ENCODE measurements around the gene SMYD3.

The SMYD3 gene

DNA sequence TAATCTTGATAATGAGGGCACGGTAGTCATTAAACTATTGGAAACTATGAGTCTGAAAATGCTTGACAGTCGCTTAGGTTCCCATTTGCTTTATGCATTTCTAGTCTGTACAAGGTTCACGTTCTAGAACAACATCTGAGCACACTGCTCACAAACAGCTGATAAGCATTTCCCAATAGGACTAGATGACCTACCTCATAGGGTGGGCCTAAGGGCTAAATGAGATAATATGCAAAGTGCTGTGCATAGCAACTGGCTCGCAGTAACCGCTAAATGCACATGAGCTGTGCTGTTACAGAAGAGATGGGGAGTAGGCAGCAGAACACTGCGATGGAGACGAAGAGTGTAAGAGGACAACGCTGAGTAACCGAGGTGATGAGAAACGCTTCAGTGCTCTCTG lies 628.0 kb downstream of the SMYD3 start:
- no peak for DNase-seq

DNA sequence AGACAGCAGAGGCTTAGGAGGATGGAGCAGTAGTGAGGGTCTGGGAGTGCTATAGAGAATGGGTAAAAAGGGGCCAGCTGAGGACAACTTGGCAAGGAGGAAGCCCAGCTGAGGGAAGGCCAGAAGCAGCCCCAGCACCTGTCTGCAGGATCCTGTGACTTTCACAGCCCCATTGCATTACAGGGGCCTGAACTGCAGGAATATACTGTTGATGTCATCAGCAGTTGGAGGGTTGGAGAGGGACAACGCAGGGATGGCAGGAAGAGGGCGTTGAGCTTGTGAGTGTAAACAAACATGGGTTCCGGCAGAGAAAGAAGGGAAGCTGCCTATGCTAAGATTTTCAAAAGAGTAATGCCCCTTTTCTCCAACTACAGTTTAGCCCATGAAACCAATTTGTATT lies 628.5 kb downstream of the SMYD3 start:
- no peak for DNase-seq

DNA sequence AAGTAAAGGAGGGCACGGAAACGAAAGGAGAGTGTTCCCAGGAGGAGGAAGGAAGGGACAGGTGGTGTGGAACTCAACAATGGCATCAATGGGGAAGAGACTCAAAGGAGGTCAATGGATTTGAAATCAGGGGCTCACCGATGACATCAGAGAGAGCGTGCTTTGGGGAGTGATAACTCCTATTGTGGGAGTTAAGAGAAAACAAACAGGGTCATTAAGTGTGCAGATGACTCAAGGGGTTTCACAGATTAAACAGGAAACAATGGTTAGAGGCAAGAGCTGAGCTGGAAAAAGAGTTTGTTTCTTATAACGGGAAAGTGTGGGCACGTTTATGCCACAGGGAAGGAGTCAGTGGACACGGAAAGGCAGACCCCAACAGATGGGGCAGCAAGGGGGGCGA lies 629.1 kb downstream of the SMYD3 start:
- no peak for DNase-seq

DNA sequence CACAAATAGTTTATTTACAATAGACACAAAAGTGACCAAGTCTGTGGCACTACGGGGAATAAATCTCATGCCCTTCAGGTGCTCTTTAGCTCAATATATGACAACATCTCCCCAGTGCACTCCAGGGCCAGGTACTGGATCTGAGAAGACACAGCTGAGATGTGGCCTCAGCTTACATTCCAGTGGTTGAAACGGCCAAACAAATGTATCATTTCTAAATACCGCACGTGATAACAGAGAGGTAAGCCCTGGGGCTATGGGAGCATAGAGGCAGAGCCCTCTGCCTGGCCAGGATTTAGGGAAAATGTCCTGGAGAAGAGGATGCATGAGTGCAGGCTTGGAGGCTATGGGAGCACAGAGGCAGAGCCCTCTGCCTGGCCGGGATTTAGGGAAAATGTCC lies 630.5 kb downstream of the SMYD3 start:
- DNase-seq: no peak

DNA sequence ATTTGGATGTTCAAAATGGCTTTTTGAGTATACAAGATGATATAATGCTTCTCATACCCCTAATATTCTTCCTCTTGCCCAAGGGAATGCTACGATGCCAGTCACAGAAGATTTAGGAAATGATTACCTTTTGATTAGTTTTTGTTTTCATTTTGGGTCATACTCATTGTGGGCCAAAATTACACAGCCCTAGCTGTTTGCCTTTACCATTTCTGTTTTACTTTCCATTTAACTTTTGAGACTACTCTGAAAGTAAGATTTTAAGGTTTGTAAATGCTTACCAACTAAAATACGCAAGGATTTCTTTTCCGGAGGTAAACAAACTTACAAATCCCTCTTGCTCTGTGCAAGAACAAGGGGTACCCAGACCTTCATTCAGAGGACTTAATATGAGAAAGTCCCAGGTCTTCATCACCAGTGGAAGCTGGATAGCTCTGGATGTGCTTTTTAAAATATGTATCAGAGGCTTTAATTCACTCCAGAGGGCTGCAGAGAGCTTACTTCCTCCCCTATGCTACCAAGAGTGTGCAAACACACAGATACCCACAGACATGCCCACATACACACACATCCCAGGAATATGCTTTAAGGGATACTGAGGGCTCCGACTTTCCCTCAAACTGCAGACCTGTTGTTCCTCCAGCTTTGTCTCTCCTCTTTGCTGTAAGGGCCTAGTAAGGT lies 631.4 kb downstream of the SMYD3 start:
- DNase-seq: no peak

DNA sequence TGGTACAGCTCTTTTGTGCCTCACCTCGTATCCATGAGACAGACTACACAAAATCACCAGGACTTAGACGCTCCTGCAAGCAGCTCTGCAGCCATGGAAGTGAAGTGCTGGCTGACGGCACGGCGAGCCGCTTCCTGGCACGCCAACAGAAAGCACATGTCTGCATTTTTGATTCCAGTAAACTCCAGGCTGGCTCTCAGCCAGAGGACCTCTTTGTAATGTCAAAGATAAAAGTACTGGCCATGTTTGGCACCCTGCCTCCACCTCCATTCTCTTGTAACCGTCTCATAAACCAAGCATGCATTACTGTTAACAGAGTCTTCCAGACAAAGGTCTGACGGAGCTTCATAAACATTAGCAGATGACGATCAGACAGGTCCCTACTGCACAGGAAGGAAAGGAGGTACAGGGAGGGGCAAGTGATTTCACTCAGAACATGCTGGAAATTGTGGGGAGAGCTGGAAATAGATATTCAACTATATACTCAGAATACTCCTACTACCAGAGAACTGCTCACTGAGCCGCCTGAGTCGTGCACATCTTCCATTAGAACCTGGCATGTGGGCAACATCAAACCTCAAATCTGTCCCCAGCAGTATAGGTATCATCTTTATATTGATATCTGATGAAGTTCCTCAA lies 632.0 kb downstream of the SMYD3 start:
- DNase-seq: peak; percentile 90

DNA sequence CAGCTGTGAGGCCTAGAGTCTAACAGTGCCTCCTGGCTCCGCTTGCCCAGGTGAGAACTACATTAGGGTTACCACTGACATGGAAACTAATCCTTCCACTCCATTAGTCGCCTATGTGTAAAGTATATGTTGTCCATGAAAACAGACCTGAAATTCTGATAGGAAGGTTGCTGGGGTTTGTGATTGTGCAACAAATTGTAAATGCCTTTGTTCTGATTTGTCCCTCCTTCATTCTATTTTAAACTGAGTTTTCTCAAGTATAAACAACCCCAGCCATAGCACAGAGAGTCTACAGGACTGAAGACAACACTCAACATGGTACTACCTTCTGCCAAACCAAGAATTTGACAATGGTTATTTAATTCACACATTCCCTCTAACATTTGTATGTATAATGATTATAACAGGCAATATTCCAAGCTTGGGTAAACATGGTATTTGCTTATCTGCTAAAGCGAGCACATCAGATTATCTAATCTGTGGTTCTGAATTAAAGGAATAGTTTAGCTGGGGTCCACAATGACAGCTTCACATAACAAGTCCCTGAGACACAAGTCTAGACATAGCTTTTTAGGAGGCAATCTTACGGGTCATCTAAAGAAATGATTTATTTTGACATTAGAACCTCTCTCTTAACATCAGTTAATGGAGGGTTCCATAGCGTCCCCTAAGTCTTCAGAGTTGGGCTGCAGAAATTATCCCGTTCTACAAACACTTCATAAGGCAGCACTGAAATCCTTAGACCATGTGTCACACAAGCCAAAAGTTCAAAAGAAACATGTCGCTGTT lies 633.0 kb downstream of the SMYD3 start:
- peak; percentile 45 for DNase-seq

DNA sequence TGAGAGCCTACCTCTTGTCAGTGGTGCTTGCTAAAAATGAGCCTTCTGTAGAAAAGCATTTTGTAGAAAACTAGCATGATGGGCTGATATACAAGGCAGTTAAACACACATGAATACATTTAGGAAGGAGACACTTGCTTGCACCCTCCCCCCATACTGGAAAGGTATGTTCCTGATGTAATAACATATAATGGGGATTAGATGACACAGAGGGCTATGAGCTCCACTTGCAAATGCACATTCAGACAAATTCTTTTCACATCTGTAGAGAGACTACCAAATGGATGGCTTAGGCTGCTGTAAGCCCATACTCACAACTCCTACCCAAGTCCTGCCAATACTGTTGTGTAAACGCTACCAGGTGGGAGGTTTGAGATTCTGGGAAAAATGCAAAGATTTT lies 634.0 kb downstream of the SMYD3 start:
- DNase-seq: no peak

DNA sequence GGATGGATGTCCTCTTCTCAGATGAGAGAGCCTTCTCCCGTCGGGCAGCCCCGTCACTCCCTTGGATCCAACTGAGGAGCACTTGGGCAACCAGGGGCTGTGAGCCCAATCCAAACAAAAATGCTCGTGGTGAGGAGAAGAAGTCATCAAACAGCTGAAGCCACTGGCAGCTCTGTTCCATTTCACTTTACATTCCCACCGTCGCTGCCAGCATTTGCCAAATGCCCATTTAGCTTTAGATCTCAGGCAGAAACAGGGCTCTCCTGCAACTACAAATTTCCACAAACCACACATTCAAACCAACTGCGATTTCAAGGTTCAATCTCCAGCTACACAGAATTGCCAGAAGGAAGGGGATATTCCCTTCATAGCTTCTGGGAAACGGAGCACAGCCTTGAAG lies 634.6 kb downstream of the SMYD3 start:
- no peak for DNase-seq

DNA sequence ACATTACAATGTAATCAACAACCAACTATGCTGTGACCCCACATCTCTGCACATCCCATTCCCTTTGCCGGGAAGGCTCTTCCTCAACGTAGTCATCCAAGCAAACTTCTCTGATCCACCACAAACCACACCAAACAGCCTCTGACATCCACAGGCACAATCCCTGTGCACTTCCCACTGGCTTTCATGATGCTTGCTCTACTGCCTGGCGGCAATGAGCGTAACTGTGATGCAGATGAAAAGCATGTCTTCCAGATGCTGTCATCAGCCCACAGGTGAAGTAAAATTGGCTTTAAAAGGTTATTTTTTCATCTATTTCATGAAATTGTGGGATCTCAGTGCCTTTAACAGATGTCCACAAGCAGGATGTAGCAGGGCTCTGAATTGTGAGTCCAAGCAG lies 635.2 kb downstream of the SMYD3 start:
- DNase-seq: no peak

DNA sequence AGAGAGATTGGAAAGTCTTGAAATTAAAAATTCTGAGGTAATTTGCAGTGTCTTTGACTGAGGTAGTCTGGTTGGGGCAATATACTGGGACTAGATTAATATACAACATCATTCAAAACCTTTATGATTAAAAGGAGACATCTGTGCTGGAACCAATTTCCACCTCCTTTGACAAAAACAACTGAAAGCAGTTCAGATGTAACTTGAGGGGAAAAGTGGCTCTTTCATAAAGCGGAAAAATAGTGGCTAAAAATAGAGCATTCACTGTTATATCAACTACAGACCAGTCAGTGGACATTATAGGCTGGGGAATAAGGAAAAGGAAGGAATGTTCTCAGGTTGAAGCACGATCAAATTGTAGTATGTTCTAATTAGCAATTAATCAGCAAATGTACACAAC lies 635.9 kb downstream of the SMYD3 start:
- DNase-seq: no peak

DNA sequence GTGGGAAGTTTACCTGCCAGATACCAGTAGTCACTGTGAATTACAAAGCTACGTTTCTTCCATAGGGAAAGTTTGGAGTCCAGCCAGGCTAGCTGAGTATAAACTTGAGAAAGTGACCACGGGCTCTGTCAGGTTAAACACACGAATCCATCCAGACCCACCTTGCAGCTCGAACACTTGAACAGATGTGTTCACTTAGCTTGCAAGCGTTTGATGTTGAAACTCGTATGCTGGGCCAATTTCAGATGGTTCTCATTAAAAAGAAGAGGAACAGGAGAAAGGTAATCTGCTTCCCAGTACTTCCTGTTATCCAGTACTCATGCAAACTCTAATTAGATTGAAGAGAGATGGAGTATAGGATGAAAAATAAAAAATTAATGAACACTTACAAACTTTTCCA lies 636.4 kb downstream of the SMYD3 start:
- DNase-seq: no peak

DNA sequence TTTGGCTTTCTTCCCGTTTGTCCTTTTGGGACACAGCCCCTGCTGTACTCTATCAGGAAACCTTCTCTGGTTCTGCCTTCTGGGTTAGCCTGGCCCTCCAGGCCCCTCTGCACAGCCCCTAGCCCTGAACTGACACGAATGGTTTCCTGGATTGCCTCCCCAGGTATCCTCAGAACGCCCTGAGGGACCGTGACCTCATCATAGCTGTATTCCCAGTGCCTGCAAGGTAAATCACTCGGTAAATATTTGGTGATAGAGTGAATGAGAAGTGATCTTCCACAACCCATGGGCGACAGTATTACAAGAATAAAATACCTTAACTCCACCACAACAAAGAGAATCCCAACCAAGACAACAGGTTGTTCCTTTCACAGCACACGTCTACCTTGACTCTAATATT lies 637.2 kb downstream of the SMYD3 start:
- DNase-seq: no peak

DNA sequence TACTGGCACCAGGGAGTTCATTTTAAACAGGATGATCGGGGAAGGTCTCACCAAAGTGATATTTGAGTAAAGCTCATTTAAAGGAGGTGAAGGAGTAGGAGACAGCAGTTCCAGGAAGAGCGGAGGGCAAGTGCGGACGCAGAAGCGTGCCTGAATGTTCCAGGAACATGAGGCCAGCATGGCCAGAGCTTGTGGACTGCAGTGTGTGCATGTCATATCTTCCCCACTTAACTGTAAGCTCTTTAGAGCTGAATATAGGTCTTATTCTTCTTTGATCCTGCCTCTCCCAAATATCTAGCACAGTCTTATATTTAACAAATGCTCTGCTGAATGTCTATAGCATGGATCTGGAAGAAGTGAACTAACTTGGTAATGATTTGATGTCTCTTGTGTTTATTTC lies 639.3 kb downstream of the SMYD3 start:
- no peak for DNase-seq

DNA sequence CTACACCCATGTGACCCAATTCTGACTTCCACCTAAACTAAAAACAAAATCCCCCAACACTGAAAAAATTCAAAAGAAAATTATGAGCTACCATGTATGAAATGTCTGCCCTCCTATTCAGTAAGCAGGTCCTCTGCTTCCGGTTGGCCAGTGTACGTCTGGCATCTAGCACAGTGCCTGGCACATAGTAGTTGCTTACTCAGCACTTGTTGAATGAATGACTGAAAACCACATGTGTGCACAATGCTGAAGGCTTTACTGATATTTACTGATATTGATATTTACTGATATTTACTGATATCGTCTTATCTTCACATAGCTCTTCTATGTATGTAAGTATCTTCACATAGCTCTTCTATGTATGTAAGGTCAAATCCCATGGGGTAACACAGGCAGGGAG lies 642.2 kb downstream of the SMYD3 start:
- DNase-seq: no peak

DNA sequence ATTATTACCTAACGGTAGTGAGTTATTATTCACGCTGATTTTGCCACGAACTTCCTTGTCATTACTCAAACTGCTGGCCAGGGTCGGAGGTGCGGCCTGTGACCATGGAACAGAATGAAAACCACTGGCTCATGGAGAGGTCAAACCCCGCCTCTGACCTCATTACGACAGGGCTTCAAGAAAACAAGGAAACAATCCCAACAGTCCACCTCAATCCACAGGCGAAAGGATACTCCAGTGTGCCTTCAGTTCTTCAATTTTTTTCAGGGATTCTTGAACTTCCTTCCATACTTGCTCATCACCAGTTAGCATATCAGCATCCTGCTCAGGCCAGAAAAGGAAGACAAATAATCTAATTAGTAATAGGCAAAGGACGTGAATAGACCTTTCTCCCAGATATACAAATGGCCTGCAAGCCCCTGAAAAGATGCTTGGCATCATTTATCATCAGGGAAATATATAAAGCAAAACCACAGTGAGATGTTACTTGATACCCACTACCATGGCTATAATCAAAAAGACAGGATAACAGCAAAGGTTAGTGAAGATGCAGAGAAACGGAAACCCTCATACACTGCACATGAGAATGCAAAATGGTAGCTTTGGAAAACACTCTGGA lies 643.4 kb downstream of the SMYD3 start:
- no peak for DNase-seq

DNA sequence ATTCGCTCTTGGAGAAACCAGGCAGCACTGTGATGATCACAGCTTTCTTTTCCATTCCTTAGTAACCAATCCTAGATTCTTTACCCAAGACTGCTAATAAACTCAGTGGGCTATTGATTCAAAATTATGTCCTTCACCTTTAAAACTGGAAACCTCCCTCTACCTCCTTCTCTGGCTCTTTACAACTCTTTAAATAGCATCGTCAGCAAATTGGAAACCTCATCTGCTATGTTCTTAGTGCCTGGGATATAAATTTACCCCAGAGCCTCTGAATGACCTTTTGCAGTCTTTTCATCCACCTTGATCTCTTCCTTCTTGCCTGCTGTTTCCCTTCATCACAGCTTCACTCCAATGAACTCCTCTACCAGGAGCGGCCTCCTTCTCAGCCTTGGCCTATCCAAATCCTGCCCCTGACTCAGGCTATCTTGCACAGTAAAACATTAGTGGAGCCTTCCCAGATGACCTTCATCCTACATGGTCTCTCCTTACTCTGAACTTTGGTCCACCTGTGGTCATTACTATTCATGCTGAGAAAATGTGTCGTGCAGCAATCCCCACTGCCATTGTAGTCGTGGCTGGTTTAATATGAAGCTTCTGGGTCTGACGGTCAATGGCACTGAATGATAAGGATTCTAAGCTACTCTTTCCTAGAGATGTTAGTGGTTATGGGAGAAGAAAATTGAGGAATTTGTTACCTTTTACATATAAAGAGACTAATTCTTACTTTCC lies 644.1 kb downstream of the SMYD3 start:
- no peak for DNase-seq

DNA sequence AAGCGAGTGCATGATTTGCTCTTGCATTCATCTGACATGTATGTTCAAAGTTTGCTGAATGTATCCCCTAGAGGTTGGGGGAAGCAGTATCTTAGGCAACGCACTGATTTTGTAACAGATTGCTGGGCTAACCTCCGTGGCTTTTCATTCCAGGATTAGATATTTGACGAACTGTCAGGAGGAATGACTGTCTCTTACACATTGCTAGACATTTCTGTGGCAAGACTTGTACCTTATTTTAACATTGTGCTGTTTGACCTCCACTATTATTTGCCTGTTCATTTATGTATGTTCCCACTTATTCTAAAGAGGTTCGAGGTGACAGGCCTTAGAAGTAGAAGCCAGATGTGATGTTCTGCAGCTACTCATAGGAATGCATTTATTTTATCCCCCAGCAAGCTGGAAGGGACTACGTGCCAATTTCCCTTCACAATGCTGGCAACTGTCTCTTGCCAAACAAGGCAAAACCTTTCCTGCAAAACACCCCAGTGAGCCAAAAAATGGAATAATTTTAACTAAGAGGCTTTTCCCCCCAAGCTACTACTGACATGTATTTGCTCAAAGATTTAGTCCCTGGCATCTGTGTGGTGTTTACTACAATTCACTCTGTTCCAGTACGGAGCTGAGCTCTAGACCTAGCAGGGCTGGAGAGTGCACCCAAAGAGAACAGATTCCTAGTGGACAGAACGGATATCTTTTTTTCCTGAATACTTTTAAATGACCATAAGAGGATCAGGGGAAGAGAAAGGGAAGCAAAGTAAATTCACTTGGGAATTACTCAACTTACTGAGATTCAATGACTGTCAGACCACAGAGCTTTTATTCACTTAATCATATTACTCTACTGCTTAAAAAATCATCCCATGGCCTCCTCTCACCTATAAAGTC lies 646.2 kb downstream of the SMYD3 start:
- DNase-seq: peak; percentile 65

DNA sequence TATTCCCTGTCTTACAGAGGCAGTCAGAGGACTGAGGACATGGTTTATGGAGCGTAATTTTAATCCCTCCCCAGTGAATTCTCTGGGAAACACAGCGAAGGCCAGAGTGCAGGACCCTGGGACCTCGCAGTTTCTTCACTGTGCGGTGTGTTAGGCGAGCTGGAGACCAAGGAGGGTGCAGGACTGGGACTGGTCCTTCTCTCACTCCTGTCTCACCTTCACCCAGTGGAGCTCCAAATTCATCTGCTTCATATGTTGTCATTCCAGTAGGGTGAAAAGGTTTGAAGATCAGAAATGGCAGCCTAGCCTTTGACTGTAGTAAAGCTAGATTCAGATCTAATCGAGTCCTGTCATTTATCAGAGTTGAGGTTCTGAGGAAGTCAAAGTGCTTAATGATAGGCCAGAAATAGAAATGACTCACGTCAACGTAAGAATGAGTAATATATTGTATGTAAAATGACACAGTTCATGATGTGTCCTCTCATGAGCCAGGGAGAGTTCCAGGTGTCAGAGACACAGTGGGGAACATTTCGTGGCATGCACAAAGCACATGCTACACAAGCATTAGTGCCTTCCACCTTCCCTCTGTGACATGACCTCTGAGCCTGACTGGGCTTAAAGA lies 647.5 kb downstream of the SMYD3 start:
- peak; percentile 79 for DNase-seq

DNA sequence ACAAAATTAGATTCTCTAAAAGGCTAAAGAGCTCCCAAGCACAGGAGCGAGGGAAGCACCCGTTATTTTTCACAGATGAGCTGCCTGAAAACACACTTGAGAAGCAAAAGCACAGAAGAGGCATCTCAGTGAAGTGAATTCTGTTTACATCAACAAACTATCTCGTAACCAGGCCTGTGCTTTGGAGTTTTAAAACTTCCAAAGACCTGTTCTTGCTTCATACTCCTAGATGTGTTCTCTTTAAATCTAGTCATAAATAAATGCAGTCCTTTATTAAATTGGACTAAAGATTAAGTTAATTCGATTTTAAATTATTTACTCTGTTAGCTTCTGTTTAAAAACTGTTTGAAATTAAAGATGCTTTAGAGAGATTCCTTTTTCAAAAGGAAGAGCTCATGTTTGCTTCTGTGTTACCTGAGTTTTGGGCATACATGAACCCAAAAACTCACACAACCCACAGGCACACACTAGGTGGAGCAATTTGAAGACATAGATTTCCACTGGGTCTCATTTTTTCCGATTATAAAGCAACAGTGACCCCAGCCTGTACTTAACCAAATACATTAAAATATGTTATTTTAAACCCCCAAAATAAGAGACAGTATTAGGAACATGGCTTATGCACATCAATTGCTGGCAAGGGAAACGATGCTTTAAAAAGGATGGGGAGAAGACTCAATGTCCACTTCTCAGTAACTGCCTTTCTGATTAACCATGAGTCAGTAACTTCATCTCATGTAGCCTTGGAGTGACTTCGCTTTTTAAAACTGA lies 648.2 kb downstream of the SMYD3 start:
- peak; percentile 46 for DNase-seq

All from HCEC 1CT (cell line).